Measurements from ENCODE around the gene MRPL37. TPM values are rescaled to one million over a fixed set of nuclear protein-coding genes. Genes with fewer than 3 reads are reported as not detected.

The MRPL37 gene
- polyA plus RNA-seq, 1 donor, result 80.6 TPM

GRCh38 chr1:54239035-54239383, 39.0 kb downstream of the MRPL37 start:
- no peaks in the 10 kb centered on the region for H3K27me3 ChIP-seq (ENCODE audit: control insufficient read depth, insufficient read depth, low read length)
- H3K4me3 ChIP-seq (ENCODE audit: low read length), result no peak overlapping the region
- WGBS (ENCODE audit: insufficient coverage, low lambda C conversion rate), result 100% methylated on average over 3 of the region's 5 CpGs
- DNase-seq, result no peak
- no peaks in the 10 kb centered on the region for H3K9me3 ChIP-seq (ENCODE audit: control insufficient read depth, low read depth, low read length)
- H3K4me1 ChIP-seq (ENCODE audit: control insufficient read depth, insufficient read depth, low read length), result no peaks in the 10 kb centered on the region
- H3K36me3 ChIP-seq (ENCODE audit: control insufficient read depth, insufficient read depth, low read length), result peaks cover 61% of the 10 kb centered on the region
- H3K27ac ChIP-seq (ENCODE audit: low read length), result no peak overlapping the region

- no peak for DNase-seq
- peaks cover 62% of the 10 kb centered on the region for H3K36me3 ChIP-seq (ENCODE audit: control insufficient read depth, insufficient read depth, low read length)
- H3K4me3 ChIP-seq (ENCODE audit: low read length), result no peak overlapping the region
- no peaks in the 10 kb centered on the region for H3K27me3 ChIP-seq (ENCODE audit: control insufficient read depth, insufficient read depth, low read length)
- no peak overlapping the region for H3K27ac ChIP-seq (ENCODE audit: low read length)
- no peaks in the 10 kb centered on the region for H3K9me3 ChIP-seq (ENCODE audit: control insufficient read depth, low read depth, low read length)
- H3K4me1 ChIP-seq (ENCODE audit: control insufficient read depth, insufficient read depth, low read length), result no peaks in the 10 kb centered on the region
- WGBS (ENCODE audit: insufficient coverage, low lambda C conversion rate), result no CpG with 5 or more reads among the region's 10 CpGs
Measured at GRCh38 chr1:54239631-54240031, 39.7 kb downstream of the MRPL37 start.

GRCh38 chr1:54240741-54241335, 40.9 kb downstream of the MRPL37 start:
- WGBS (ENCODE audit: insufficient coverage, low lambda C conversion rate), result 89% methylated on average over 3 of the region's 12 CpGs
- H3K36me3 ChIP-seq (ENCODE audit: control insufficient read depth, insufficient read depth, low read length), result peaks cover 73% of the 10 kb centered on the region

DNA sequence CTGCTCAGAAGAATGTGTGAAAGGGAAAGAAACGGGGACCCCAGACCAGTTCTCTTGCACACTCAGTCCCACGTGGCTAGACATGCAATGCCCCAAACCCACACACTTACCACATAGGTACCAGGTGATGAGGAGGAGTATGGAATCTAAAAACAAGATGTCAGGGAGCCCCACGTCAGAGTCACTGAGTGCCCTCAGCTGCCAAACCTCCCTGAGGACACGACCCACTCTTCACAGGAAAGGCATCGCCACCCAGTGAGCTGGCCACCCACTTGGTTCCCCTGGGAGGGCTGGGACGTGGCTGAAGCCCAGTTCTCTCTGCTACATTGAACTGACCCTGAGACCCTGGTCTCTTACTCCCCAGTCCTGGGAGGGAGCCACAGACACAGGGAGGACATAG, 41.4 kb downstream of the MRPL37 start:
- H3K36me3 ChIP-seq (ENCODE audit: control insufficient read depth, insufficient read depth, low read length), result peaks cover 77% of the 10 kb centered on the region
- H3K27me3 ChIP-seq (ENCODE audit: control insufficient read depth, insufficient read depth, low read length), result no peaks in the 10 kb centered on the region
- no peak for DNase-seq
- H3K4me3 ChIP-seq (ENCODE audit: low read length), result no peak overlapping the region
- no peak overlapping the region for H3K27ac ChIP-seq (ENCODE audit: low read length)
- no peaks in the 10 kb centered on the region for H3K4me1 ChIP-seq (ENCODE audit: control insufficient read depth, insufficient read depth, low read length)
- no CpG with 5 or more reads among the region's 6 CpGs for WGBS (ENCODE audit: insufficient coverage, low lambda C conversion rate)
- H3K9me3 ChIP-seq (ENCODE audit: control insufficient read depth, low read depth, low read length), result no peaks in the 10 kb centered on the region

More at GRCh38 chr1:54240741-54241335, 40.9 kb downstream of the MRPL37 start:
- Histone ChIP-seq H3K27me3 (ENCODE audit: control insufficient read depth, insufficient read depth, low read length) (no peaks in the 10 kb centered on the region), H3K27ac (ENCODE audit: low read length) (no peak overlapping the region), H3K4me3 (ENCODE audit: low read length) (no peak overlapping the region), H3K4me1 (ENCODE audit: control insufficient read depth, insufficient read depth, low read length) (no peaks in the 10 kb centered on the region), H3K9me3 (ENCODE audit: control insufficient read depth, low read depth, low read length) (no peaks in the 10 kb centered on the region)
- no peak for DNase-seq

- Histone ChIP-seq H3K4me1 (ENCODE audit: control insufficient read depth, insufficient read depth, low read length) (no peaks in the 10 kb centered on the region), H3K27me3 (ENCODE audit: control insufficient read depth, insufficient read depth, low read length) (no peaks in the 10 kb centered on the region), H3K27ac (ENCODE audit: low read length) (no peak overlapping the region), H3K36me3 (ENCODE audit: control insufficient read depth, insufficient read depth, low read length) (peaks cover 78% of the 10 kb centered on the region), H3K4me3 (ENCODE audit: low read length) (no peak overlapping the region), H3K9me3 (ENCODE audit: control insufficient read depth, low read depth, low read length) (no peaks in the 10 kb centered on the region)
- 100% methylated on average over 1 of the region's 13 CpGs for WGBS (ENCODE audit: insufficient coverage, low lambda C conversion rate)
- no peak for DNase-seq
Measured at GRCh38 chr1:54243022-54243421, 43.1 kb downstream of the MRPL37 start.

- H3K4me3 ChIP-seq (ENCODE audit: low read length), result no peak overlapping the region
- no peak for DNase-seq
- peaks cover 72% of the 10 kb centered on the region for H3K36me3 ChIP-seq (ENCODE audit: control insufficient read depth, insufficient read depth, low read length)
- no peak overlapping the region for H3K27ac ChIP-seq (ENCODE audit: low read length)
- H3K27me3 ChIP-seq (ENCODE audit: control insufficient read depth, insufficient read depth, low read length), result no peaks in the 10 kb centered on the region
- no peaks in the 10 kb centered on the region for H3K9me3 ChIP-seq (ENCODE audit: control insufficient read depth, low read depth, low read length)
- WGBS (ENCODE audit: insufficient coverage, low lambda C conversion rate), result no CpG with 5 or more reads among the region's 7 CpGs
- no peaks in the 10 kb centered on the region for H3K4me1 ChIP-seq (ENCODE audit: control insufficient read depth, insufficient read depth, low read length)
Measured at GRCh38 chr1:54244655-54245054, 44.7 kb downstream of the MRPL37 start.

- no peak for DNase-seq
- H3K36me3 ChIP-seq (ENCODE audit: control insufficient read depth, insufficient read depth, low read length), result peaks cover 73% of the 10 kb centered on the region
- H3K4me1 ChIP-seq (ENCODE audit: control insufficient read depth, insufficient read depth, low read length), result no peaks in the 10 kb centered on the region
- WGBS (ENCODE audit: insufficient coverage, low lambda C conversion rate), result no CpG with 5 or more reads among the region's 4 CpGs
- no peak overlapping the region for H3K4me3 ChIP-seq (ENCODE audit: low read length)
- H3K27me3 ChIP-seq (ENCODE audit: control insufficient read depth, insufficient read depth, low read length), result no peaks in the 10 kb centered on the region
- no peak overlapping the region for H3K27ac ChIP-seq (ENCODE audit: low read length)
- peaks cover 2% of the 10 kb centered on the region for H3K9me3 ChIP-seq (ENCODE audit: control insufficient read depth, low read depth, low read length)
Measured at GRCh38 chr1:54245501-54245900, 45.5 kb downstream of the MRPL37 start.

DNA sequence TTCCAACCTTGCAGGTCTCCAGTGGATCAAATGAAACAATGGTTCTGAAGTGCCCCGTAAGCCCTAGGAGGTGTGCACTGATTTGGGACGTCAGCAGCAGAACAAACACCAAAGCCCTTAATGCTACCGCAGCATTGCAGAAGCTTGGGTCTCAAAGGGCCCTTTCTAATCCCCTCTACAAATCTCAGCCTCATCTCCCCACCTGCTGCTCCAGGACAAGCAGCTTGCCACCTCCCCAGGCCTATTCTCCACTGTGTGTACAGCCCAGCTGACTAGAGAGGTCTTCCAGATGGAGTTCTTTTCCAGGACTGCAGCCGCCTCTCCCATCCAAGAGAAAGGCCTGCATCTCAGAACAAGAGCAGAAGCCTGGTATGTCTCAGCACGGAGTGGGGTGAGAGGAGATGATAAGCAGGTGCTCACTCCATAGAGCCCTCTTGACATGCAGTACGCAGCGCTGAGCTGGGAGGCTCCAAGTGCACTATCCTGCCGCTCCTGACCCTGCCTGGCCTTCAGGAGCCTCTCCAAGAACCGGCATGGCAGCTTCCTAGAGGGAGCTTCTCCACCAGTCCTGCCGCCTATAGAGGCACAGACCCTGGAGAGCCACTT, 46.3 kb downstream of the MRPL37 start:
- Histone ChIP-seq H3K27ac (ENCODE audit: low read length) (no peak overlapping the region), H3K9me3 (ENCODE audit: control insufficient read depth, low read depth, low read length) (peaks cover 2% of the 10 kb centered on the region), H3K27me3 (ENCODE audit: control insufficient read depth, insufficient read depth, low read length) (no peaks in the 10 kb centered on the region), H3K4me1 (ENCODE audit: control insufficient read depth, insufficient read depth, low read length) (no peaks in the 10 kb centered on the region), H3K4me3 (ENCODE audit: low read length) (no peak overlapping the region), H3K36me3 (ENCODE audit: control insufficient read depth, insufficient read depth, low read length) (peaks cover 74% of the 10 kb centered on the region)
- no peak for DNase-seq
- no CpG with 5 or more reads among the region's 10 CpGs for WGBS (ENCODE audit: insufficient coverage, low lambda C conversion rate)

- WGBS (ENCODE audit: insufficient coverage, low lambda C conversion rate), result no CpG with 5 or more reads among the region's 11 CpGs
- DNase-seq, result no peak
- H3K9me3 ChIP-seq (ENCODE audit: control insufficient read depth, low read depth, low read length), result peaks cover 2% of the 10 kb centered on the region
- peaks cover 7% of the 10 kb centered on the region for H3K4me1 ChIP-seq (ENCODE audit: control insufficient read depth, insufficient read depth, low read length)
- peaks cover 66% of the 10 kb centered on the region for H3K36me3 ChIP-seq (ENCODE audit: control insufficient read depth, insufficient read depth, low read length)
- no peak overlapping the region for H3K4me3 ChIP-seq (ENCODE audit: low read length)
- no peaks in the 10 kb centered on the region for H3K27me3 ChIP-seq (ENCODE audit: control insufficient read depth, insufficient read depth, low read length)
- no peak overlapping the region for H3K27ac ChIP-seq (ENCODE audit: low read length)
Measured at GRCh38 chr1:54247863-54248515, 48.0 kb downstream of the MRPL37 start.

GRCh38 chr1:54248966-54249365, 49.0 kb downstream of the MRPL37 start:
- Histone ChIP-seq H3K4me3 (ENCODE audit: low read length) (no peak overlapping the region), H3K9me3 (ENCODE audit: control insufficient read depth, low read depth, low read length) (peaks cover 2% of the 10 kb centered on the region), H3K27me3 (ENCODE audit: control insufficient read depth, insufficient read depth, low read length) (no peaks in the 10 kb centered on the region), H3K36me3 (ENCODE audit: control insufficient read depth, insufficient read depth, low read length) (peaks cover 59% of the 10 kb centered on the region), H3K27ac (ENCODE audit: low read length) (no peak overlapping the region), H3K4me1 (ENCODE audit: control insufficient read depth, insufficient read depth, low read length) (peaks cover 14% of the 10 kb centered on the region)
- WGBS (ENCODE audit: insufficient coverage, low lambda C conversion rate), result 100% methylated on average over 1 of the region's 4 CpGs
- no peak for DNase-seq
